HG03095 (cell line): ENCODE results near the gene KHDRBS1.
"Not testable (repeated sequence)": the region's sequence is repeated elsewhere in the genome, so short reads cannot be mapped to it uniquely, and the experiment has no call there.

ENCODE experiments used
- ATAC-seq: cut with Tn5 transposase; IDR thresholded peaks from one replicate; pipeline ENCODE4 v1.9.1; 2021; ENCODE audit warnings: moderate library complexity; ENCODE audit not compliant: unreplicated experiment

KHDRBS1 gene

DNA sequence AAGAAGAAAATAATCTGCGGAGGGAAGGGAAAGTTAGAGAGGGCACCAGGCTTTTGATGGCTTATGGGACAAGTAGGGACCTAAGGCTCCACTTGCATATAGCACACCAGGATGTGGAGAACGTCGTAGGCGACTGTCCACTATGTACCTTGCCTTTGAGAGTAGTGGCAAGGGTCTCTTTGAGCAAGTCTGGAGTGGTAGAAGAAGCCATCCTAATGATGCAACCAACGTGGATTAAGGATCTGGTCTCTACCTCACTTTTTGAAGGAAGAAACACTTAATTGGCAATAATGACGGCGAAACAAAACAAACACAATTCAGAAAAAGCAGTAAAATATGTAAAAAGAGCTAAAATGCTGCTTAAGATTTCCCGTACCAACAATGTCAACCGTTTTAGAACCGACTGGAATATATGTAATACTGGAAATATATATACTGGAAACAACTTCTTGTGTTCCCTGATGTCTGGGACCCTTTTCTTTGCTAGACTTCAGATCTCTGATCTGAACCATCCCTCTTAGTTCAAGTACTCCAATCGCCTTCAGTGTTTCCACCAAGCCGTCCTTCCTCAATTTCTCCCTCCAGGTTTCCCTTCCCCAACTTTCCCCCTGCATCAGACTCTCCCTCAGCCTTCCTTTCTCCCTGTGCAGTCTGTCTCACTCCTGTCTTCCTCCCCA lies 821 bp upstream of the KHDRBS1 start:
- no peak for ATAC-seq

DNA sequence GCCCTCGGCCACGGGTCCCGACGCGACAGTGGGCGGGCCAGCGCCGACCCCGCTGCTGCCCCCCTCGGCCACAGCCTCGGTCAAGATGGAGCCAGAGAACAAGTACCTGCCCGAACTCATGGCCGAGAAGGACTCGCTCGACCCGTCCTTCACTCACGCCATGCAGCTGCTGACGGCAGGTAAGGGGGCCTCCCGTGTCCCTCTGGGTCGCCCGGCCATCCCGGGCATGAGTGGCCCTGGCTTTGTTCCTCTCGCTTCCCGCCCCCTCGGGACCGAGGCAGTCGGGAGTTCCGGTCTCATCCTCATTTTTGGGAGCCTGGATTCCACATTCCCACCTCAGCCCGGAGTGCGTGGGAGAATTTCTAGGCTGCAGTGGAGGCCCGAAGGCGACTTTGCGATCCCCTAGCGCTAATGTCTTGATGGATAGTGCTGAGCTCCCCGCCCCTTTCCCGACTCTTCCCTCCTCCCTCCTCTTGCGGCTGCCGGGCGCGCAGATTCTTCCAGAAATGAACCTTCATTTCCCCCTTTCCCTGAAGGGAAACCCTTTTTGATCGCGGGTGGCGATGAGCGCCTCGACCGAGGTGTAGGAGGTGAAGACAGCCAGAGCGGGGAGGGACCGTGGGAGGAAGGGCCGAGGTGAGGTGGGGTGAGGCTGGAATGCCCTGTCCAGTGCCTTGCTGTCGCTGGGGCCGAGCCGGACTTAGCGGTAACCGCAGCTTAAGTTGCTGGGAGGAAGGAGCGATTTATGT lies 705 bp downstream of the KHDRBS1 start:
- peak; percentile 16 for ATAC-seq

DNA sequence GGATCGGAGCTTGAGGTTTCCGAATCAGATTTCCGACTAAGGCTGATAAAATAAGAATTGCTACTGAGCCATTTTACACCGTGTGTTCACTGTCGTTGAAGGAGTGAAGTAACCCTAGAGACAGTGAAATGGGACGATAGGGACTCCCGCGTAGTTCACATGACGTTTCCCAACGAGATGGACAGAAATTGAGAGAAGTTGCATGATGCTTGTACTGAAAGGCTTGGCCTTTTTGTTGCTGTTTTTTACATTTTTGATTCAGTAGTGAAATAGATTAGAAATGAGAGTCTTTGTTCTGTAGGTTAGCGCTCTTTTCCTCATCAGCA lies 1.2 kb downstream of the KHDRBS1 start:
- no peak for ATAC-seq

DNA sequence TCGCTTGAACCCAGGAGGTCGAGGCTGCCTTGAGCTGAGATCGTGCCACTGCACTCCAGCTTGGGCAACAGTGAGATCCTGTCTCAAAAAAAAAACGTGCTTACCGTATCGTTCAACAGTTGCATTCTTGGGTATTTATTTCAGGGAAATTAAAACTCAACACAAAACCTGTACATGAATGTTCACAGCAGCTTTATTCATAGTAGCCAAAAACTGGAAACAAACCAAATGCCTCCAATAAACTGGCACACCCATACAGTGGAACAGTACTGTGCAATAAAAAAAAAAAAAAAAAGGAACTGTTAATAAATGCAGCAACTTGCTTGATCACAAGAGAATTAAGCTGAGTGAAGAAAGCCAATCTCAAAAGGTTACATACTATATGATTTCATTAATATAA lies 6.7 kb downstream of the KHDRBS1 start:
- no peak for ATAC-seq

DNA sequence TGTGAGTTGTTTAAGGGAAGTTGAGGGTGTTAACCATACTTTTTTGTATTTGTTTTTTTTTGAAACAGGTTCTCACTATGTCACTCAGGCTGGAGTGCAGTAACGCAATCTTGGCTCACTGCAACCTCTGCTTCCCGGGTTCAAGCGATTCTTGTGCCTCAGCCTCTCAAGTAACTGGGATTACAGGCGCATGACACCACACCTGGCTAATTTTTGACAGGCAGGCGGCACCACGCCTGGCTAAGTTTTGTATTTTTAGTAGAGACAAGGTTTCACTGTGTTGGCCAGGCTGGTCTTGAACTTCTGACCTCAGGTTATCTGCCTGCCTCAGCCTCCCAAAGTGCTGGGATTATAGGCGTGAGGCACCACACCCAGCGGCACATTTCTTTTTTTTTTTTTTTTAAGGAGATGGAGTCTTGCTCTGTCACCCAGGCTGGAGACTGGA lies 7.9 kb downstream of the KHDRBS1 start:
- not testable (repeated sequence) for ATAC-seq

DNA sequence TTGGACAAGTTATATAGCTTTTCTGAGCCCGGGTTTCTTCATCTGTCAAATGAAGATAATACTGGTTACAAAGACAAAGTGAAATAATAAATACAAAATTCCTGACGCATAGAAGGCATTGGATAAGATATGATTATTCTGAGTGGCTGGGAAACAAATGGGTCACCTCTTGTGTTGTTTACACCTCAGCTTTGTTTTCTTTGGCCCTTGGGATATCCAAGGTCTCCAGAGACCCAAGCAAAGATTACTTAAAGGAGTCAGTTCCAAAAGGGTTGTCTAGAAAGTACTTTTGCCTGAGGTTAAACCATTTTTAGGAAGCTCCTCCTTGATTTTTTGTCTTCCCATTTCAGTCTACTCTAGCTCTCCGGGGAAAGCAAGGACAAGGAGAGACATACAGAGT lies 9.7 kb downstream of the KHDRBS1 start:
- ATAC-seq: no peak

DNA sequence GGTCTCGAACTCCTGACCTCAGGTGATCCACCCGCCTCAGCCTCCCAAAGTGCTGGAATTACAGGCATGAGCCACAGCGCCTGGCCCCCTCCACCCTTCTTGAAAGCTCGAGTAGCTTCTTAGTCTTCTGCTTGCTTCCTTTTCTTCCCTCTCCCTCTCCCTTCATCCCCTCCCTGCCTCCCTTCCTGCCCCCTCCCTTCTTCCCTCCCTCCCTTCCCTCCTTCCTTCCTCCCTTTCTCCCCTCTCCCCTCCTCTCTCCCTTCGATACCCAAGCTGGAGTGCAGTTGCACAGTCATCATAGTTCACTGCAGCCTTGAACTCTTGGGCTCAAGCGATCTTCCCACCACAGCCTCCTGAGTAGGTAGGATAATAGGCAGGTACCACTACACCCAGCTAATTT lies 11.8 kb downstream of the KHDRBS1 start:
- no peak for ATAC-seq

DNA sequence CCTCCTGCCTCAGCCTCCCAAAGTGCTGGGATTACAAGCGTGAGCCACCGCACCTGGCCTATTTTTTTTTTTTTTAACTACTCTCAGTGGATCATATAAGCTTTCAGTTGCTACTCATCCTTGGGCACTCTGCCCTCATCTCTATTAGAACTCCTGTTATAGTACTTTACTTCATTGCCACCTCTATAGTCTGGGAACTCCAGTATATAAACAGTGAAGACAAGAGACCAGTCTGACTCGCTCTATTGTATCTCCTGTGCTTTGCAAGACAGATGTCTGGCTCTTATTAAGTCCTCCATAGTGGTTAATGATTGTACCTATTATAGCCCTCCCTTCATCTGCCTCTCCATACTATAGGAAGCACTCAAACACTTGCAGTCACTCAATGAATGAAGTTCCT lies 15.1 kb downstream of the KHDRBS1 start:
- no peak for ATAC-seq

DNA sequence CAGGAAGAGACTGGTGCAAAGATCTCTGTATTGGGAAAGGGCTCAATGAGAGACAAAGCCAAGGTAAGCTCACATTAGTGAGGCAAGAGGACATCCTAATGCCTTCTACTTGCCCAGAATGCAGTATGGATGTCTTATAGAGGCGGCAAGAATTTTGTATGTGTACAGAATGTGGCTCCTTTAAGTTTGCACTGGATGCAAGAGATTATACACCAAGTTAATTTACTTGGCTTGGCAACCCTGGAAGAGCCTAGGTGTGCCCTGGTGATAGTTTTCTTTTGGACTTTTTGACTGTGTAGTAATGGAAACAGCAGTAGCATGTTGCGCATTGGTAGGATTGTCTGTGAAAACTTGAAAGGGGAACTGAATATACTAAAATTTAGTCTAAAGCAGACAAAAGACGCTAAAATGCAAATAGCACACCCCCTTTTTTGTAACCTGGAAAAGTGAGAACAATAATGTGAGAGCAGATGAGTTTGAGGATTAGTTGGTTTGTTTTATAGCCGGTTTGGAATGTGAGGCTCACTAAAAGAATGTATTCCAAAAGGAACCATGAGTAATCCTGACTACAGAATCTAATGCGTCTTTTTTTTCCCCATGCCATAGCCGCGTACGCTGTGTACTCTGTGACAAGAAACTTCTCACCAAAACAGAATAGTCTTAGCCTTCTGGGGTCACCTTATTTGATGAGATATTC lies 18.1 kb downstream of the KHDRBS1 start:
- ATAC-seq: no peak

DNA sequence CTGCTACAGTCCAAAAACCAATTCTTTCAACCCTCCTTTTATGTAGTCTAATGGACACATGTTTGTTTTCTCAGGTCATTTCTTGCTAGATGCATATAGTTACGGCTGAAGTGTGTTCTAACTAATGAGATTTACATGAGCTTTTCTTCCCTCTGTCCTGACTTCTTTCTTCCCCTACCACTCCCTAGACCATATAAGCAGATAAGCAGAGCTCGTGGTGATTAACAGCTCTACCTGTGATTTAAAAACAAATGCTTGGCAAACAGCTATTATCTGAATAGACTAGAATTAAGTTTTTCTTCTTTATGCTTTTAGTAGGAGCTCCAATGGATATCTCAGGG lies 18.6 kb downstream of the KHDRBS1 start:
- no peak for ATAC-seq

DNA sequence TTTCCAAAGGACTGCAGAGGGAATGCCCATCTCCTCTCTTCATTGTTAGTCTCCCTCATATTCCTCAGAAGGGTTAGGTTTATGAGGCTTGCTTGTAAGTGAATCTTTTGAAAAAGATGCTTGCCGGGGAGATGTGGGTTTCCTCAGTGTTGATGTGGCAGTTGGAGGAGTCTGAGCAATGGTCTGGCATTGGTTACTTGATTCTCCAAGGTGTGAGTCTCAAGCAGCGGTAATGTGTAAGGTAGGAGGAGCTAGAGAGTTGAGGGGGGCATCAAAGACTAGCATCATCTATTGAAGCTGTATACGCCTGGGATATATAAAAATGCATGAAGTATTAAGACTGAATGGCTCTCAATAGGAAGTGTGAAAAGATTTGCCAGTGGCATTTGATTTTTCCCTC lies 21.5 kb downstream of the KHDRBS1 start:
- no peak for ATAC-seq

DNA sequence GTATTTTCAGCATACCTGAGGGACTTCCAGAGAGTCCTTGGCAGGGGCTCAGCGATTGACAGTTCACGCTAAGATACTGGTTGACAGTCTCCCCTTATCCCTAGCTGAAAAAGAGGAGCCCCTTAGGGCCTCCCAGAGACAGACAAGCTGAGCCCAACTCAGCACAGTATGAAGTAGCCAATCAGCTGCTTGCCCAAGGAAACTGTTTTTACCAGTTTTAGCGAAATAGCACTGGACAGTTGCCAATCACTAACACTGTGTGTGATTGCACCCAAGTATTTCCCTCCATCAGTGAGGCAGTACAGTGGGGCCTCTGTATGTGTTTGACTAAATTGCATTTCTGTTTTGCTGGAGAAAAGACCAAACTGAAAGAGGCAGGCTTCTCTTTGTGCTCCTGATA lies 27.0 kb downstream of the KHDRBS1 start:
- no peak for ATAC-seq

DNA sequence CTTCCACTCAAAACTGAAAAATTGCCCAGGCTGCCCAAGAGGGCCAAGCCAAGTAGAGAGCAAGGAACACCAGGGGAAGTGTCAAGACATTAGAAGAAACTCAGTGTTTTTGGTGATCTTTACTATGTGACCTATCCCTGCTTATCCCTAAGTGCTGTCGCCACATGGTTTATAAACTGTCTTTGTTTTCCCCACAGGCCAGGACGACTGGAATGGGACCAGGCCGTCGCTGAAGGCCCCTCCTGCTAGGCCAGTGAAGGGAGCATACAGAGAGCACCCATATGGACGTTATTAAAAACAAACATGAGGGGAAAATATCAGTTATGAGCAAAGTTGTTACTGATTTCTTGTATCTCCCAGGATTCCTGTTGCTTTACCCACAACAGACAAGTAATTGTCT lies 28.7 kb downstream of the KHDRBS1 start:
- no peak for ATAC-seq

DNA sequence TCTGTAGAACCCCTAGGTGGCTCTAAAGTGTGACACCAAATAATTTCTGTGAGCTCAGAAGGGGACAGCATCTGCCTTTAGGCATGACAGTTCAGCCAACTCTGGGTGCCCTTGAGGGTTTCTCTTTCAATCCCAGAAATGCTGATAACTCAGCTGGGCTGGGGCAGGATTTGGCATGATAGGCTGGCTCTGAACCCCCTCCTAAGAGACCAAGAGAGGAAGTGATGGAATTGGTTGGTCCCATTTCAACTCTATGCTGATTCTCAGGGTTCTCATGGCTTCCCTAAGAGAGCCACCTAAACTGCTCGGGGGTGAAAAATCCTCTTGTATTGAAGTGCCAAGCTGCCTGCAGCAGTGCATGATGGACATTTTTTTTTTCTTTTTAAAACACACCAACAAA lies 30.6 kb downstream of the KHDRBS1 start:
- ATAC-seq: no peak

DNA sequence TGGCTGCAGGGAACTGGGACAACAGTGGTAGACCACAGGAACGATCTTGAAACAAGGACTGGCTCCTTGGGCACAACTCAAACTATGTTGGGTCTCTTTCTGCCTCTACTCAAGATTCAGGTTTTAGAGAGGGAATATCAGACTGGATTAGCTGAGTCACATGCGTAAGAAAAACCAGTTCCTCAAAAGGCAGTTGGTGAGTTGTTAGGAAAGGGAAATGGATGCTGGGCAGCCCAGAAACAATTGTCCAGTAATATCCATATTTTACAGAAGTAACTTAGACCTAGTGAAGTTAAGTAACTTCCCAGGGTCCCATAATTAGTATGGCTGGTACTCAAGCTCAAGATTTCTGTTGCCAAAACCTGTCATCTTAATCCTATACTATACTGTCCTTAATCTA lies 32.1 kb downstream of the KHDRBS1 start:
- no peak for ATAC-seq

DNA sequence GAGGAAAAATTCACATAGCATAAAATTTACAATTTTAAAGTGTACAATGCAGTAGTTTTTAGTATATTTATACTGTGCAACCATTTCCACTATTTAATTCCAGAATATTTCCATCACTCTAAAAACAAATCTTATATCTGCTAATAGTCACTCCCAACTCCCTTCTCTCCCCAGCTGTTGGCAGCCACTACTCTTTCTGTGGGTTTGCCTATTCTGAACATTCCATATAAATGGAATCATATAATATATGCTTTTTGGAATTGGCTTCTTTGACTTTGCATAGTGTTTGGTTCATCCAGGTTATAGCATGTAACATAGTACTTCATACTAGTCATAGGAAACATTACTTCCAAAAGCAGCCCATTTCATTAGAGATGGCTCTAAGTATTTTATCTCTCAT lies 34.0 kb downstream of the KHDRBS1 start:
- no peak for ATAC-seq

DNA sequence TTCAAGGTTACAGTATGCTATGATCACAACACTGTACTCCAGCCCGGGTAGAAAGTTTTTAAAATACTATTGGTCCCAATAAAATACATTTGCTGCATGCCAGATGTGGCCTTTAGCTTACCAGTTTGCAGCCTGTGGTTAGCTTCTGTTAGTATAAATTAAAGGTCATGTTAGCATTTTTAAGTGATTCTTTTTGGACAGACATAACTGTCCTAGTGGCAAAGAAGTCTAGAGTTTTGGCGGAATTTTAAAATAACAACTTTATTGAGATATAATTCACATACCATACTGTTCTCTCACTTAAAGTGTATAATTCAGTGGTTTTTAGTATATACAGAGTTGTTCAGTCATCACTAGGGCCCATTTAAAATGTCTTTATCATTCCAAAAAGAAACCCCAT lies 34.8 kb downstream of the KHDRBS1 start:
- ATAC-seq: no peak

DNA sequence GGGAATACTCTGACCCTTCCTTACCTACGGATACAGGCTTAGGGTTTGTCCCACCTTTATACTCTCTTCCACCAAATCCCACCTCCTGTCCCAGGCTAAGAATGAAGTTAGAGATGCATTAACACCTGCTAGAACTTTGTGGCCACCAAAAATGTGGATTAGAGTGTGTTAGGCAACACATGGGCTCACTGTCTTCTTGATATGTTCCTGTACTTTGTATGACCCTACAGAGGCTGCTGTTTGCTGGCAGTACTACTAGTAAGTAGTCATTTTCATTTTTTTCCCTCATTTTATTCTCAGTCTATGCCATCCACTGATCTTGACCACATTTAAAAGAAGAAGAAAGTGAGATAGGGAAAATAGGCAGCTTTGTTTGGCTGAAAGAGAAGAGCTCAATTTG lies 38.0 kb downstream of the KHDRBS1 start:
- no peak for ATAC-seq

DNA sequence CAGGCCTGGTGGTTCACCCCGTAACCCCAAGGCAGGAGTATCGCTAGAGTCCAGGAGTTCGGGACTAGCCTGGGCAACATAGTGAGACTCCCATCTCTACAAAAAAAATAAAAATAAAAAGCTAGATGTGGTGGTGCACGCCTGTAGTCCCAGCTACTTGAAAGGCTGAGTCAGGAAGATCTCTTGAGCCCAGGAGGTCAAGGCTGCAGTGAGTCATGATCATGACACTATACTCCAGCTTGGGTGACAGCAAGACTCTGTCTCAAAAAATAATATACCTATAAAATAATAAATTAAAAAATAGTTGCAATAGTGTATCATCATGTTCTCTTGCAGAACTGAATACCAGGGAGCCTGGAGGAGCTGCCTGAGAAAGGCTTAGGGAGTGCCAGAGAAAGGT lies 39.2 kb downstream of the KHDRBS1 start:
- no peak for ATAC-seq

DNA sequence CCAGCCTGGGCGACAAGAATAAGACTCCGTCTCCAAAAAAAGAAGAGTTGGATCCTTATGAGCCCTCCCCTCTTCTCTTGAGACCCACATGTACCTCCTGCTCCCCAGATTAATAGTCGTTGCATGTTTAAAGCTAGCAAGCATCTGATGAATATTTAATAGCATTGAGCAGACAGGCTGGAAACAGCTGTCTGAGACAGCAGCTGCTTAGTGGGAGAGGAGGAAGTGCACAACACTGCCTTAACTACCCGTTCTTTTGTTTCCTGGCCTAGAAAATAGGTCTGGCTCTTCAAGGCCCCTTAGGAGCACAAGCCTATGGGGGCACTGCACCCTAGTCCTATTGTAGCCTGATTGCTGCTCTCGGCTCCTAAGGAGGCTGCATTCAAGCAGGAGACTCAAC lies 41.7 kb downstream of the KHDRBS1 start:
- ATAC-seq: no peak

DNA sequence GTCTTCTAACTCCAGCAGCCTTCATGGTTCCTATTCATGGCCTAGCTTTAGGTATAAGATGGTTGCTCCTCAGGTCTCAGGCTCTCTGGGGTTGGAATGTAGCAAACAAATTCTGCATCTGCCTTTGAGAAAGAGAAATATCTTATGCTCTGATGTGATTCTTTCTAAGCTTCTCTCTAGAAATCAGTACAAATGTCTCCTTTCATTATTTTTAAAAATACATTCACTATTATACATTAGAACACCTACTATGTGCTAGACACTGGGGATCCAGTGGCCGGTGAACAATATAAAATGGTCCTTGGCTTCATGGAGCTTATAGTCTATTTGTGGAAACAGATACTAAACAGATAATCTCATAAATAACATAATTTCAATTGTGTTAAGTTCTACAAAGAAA lies 42.9 kb downstream of the KHDRBS1 start:
- no peak for ATAC-seq

DNA sequence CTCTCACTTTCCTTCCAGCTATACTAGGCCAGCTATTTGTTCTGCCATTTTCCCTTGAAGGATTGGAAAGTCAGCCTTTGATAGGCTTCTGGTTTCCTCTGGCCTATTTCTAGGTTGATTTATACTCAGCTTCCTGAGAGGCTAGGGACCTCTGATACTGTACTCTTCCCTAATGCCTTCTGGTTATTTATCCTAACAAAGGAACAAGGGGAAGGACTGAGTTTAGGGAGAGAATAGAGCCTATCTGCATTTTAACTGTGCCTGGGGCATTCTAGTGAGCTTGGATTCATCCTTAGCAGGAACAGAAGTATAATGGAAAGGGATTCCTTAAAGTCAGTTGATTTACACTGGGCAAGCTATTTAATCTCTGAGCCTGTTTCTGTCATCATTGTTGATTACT lies 47.2 kb downstream of the KHDRBS1 start:
- no peak for ATAC-seq

DNA sequence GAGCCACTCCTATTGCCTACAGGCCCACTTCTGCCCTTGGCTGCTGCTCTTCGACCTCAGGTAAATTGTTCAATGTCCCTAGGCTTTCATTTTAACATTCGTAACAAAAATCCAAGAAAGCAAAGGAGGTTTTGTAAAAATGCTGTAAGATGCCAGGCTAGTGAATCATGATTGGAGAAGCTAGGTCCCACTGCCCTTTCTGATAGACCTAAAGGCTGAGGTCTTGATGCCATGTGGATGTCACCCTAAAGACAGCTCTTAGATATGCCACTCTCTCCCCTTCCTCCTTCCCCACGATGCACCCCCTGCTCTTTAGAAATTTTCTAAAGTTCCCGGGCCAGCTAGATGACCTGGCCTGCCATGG lies 49.2 kb downstream of the KHDRBS1 start:
- no peak for ATAC-seq
